GM20431 (cell line): ENCODE measurements around the gene FAM76A.

ENCODE experiments used
- in situ Hi-C: fragments of 300-500 bp; cut with MseI, MboI; formaldehyde crosslinking; loops from one replicate; pipeline ENCODE4 v1.15.0; 2020; ENCODE audit warnings: low sequenced_read_pairs; ENCODE audit not compliant: unreplicated experiment

Gene FAM76A

GRCh38 chr1:27719286-27720251 lies 6.2 kb upstream of the FAM76A start:
- in situ Hi-C loops = no loop called here

GRCh38 chr1:27724961-27725373 lies 794 bp upstream of the FAM76A start:
- in situ Hi-C loops = no loop called here

DNA sequence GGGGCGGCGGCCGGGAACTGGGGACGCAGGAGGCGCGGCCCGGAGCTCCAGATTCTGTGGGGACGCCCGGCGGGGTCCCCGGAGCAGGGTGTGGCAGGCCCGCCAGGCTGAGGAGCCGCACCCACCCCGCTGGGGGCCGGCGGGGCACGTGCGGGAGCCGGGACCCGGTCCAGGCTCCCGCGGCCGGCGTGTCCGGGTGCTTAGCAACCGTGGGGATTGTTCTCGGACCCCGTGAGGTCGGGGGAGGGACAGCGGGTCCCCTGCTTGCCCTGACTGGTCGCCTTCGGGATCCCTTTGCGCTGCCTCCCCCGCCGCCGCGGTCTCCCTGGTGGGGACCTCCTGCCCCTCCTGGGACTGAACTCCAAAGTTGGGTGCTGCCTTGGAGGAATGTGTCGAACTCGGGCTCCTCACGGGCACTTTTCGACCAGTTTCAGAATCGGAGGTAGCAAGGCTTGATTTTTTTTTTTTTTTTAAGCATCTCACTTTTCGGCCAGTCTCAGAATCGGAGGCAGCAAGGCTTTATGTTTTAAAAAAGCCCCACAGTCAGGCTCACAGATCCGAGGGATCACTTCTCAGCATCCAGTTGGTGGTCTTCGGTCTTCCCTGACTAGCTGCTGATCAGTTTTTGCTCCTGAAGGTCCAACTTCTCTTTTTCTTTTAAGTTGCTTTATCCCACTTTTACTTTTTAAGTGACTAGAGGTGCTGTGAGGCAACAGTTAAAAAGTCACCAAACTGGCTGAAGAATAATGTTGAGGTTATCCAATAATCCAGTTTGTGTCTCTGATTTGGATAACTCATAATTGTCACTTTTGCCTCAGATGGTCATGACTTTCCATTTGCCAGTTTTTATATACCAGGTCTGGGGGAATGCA lies 648 bp downstream of the FAM76A start:
- in situ Hi-C loops = no loop called here

DNA sequence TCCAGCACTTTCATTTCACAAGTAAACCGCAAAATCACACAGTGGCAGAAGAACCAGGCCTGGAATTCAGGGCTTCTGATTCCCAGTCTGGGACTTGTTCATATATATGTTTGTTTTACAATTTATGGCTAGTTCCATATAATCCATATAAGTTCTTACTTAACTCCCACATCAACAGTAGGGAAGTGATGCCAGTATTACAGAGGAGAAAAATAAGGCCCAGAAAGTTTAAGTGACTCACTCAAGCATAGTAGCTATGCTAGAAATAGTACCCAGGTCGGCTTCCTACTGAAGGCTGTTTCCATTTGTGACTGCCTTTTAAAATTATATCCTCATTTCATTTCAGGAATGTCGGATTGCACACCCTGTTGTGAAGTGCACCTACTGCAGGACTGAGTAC lies 1.4 kb downstream of the FAM76A start:
- in situ Hi-C loops = no loop called here

DNA sequence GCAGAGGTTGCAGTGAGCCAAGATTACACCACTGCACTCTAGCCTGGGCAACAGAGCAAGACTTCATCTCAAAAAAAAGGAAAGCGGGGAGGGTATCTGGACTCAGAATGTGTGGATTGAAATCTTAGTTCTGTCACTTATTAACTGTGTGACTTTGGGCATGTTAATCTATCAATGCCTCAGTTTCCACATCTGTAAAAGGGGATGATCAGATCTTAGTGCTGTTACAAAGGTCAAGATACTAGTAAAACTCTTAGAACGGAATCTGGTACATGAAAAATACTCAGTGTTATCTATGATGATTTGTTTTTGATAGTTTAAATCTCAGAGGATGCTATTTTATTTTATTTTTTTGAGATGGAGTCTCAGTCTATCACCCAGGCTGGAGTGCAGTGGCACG lies 10.5 kb downstream of the FAM76A start:
- in situ Hi-C loops = no loop called here

- in situ Hi-C loops = no loop called here
Measured at GRCh38 chr1:27741121-27741520, 15.4 kb downstream of the FAM76A start.

GRCh38 chr1:27744556-27744955 lies 18.8 kb downstream of the FAM76A start:
- in situ Hi-C loops = no loop called here

DNA sequence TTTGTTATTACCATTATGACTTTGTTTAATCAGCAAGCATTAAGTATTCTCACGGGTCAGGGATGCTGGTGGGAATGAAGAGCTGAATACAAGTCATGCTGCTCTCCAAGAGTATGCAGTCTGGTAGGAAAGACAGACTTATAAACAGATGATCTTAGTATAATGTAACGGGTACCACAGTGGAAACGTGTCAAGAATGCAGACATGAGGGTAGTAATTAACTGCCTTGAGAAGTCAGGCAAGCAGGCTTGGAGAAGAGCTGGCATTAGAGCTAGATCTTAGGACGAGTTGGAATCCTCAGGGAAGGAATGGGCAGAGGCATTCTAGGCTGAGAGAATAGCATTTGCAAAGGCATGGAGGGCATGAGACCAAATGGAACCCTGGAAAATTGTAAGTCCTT lies 19.7 kb downstream of the FAM76A start:
- in situ Hi-C loops = no loop called here

- in situ Hi-C loops = no loop called here
Measured at GRCh38 chr1:27752360-27752759, 26.6 kb downstream of the FAM76A start.

GRCh38 chr1:27755286-27755685 lies 29.5 kb downstream of the FAM76A start:
- in situ Hi-C loops = no loop called here

- in situ Hi-C loops = no loop called here
Measured at GRCh38 chr1:27755865-27756264, 30.1 kb downstream of the FAM76A start.

- in situ Hi-C loops = no loop called here
Measured at GRCh38 chr1:27759236-27759635, 33.5 kb downstream of the FAM76A start.

- in situ Hi-C loops = no loop called here
Measured at GRCh38 chr1:27760426-27760825, 34.7 kb downstream of the FAM76A start.

DNA sequence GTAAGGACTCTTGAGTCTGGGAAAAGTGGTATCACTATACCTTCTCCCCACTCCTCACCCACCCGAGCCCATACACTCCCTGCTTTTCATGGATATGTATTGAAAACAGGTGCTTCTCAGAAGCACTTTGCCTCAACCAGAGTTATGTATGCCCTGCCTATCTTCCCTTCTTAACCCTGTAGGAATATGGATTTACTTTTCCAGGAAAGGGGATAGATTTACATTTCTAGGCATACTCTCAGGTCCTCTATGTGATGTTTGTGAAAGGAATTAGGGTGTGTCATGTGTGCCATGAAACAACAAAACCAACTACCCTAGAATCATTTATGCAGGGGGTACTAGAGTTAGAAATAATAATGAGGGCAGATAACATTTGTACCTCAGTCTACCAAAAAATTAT lies 36.3 kb downstream of the FAM76A start:
- in situ Hi-C loops = no loop called here

GRCh38 chr1:27763358-27763757 lies 37.6 kb downstream of the FAM76A start:
- in situ Hi-C loops = no loop called here

DNA sequence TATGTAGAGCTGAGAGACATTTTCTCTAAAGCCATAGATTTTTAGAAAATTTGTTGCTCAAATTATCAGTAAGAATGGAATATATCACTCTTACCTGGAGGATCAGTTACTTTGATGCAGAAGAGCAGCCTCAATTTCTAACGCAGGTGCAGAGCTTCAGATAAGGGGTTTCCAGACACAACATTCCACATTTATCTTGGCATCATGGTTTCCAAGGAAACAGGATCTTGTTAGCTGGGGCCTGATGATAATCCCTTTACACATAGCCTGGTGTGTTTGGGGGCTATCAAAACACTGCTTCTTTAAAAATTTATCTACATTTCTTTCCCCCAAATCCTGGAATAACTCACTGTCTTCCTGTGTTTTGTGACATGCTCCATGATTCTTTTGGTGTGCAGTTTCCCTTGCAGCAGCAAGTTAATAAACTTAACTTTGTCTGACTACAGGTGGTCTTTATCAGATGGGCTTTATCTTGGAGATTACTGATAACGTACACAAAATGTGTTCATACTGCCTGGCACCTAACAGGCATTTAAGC lies 44.6 kb downstream of the FAM76A start:
- in situ Hi-C loops = no loop called here

DNA sequence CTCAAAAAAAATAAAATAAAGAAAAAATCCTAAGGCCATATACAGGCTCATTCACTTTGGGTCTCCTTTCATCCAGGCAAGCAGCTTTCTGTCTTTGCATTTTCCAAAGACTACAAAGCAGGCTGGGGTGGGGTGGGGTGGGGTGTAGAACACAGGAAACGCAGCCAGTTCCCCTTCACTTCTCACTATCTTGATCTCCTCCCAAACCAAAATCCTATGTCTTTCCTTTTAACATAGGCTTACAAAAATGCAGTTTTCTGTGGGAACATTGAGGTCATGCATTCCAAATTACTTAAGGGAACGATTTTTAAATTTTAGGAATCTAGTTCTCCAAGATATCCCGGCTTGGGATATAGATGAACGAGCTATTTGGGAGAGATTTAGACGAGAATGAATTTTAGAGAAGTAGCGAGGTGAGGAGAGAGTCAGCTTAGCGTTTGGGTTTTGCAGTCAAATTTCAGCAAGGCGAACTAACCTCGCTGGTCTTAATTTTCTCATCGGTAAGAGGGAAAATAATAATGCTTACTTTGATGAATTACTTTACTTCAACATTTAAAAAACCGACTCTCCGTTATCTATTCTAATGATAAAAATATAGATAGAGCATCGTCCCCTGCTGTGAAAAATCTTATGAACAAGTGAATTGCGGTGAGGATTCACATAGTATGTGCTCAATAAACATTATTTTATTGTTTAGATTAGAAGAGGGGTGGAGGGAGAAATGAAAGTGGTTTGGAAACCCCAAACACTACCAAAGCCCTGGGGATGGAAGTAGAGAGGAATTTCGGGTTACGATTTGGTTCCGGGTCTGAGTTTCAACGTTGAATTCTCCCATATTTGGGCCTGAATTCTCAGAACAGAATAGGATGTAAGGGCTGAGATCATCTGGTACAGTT lies 46.5 kb downstream of the FAM76A start:
- in situ Hi-C loops = no loop called here

- in situ Hi-C loops = no loop called here
Measured at GRCh38 chr1:27772932-27773825, 47.4 kb downstream of the FAM76A start, which contains the start of gene STX12. TSS of gene STX12 (plus strand) at chr1:27773219. CDS start at chr1:27773308, 89 bp downstream.
